Type B pancreatic cell (in vitro differentiated cells): ENCODE results near the gene FDXACB1. TPM values are rescaled to one million over a fixed set of nuclear protein-coding genes. Genes with fewer than 3 reads are reported as not detected.

Source experiments
- DNase-seq: peaks from one replicate; pipeline ENCODE4 v3.0.0; 2021; ENCODE audit warnings: mixed read lengths; ENCODE audit not compliant: unreplicated experiment; ENCODE audit errors: extremely low spot score
- H3K27ac Mint-ChIP-seq: 2 replicates; pipeline ENCODE4 v1.8.0; 2021; ENCODE audit warnings: mild to moderate bottlenecking, mixed read lengths
- H3K27me3 Mint-ChIP-seq: 2 replicates; pipeline ENCODE4 v1.8.0; 2021; ENCODE audit warnings: mixed read lengths
- H3K36me3 Mint-ChIP-seq: 2 replicates; pipeline ENCODE4 v1.8.0; 2021; ENCODE audit warnings: mixed read lengths
- H3K4me1 Mint-ChIP-seq: one replicate; pipeline ENCODE4 v1.8.0; 2021; ENCODE audit warnings: mixed read lengths; ENCODE audit not compliant: unreplicated experiment
- H3K4me3 Mint-ChIP-seq: 2 replicates; pipeline ENCODE4 v1.8.0; 2021; ENCODE audit warnings: mild to moderate bottlenecking, mixed read lengths
- H3K9me3 Mint-ChIP-seq: 2 replicates; pipeline ENCODE4 v1.8.0; 2021; ENCODE audit warnings: mixed read lengths
- CTCF ChIP-seq: fragments of 200-600 bp; sonication (generic); conservative IDR thresholded peaks from 2 replicates; pipeline ENCODE4 v1.5.0; 2021; ENCODE audit warnings: antibody characterized with exemption, mild to moderate bottlenecking
- total RNA-seq: library from RNA; stranded (reverse); gene quantifications from 2 replicates; pipeline ENCODE4 v1.2.1, GENCODE V29; 2021; ENCODE audit warnings: low replicate concordance

The FDXACB1 gene
- total RNA-seq, 1 donor from 2014 or later: 2.9 TPM

- Mint-ChIP-seq H3K27me3 (no peaks in the 10 kb centered on the region), H3K4me1 (peaks cover 10% of the 10 kb centered on the region), H3K36me3 (peaks cover 33% of the 10 kb centered on the region), H3K9me3 (no peaks in the 10 kb centered on the region), H3K4me3 (no peak overlapping the region), H3K27ac (no peak overlapping the region)
- no peak for DNase-seq
- no peak for TF ChIP-seq CTCF
Observed at GRCh38 chr11:111834432-111835163, 44.4 kb downstream of the FDXACB1 start.

GRCh38 chr11:111833524-111833923 lies 45.4 kb downstream of the FDXACB1 start:
- DNase-seq: no peak
- Mint-ChIP-seq H3K27ac (no peak overlapping the region), H3K36me3 (peaks cover 33% of the 10 kb centered on the region), H3K4me1 (peaks cover 10% of the 10 kb centered on the region), H3K4me3 (no peak overlapping the region), H3K27me3 (no peaks in the 10 kb centered on the region), H3K9me3 (no peaks in the 10 kb centered on the region)
- no peak for TF ChIP-seq CTCF

- no peak overlapping the region for H3K27ac Mint-ChIP-seq
- peaks cover 12% of the 10 kb centered on the region for H3K36me3 Mint-ChIP-seq
- TF ChIP-seq CTCF: no peak
- no peak for DNase-seq
- H3K4me1 Mint-ChIP-seq: peaks cover 5% of the 10 kb centered on the region
- no peaks in the 10 kb centered on the region for H3K9me3 Mint-ChIP-seq
- no peaks in the 10 kb centered on the region for H3K27me3 Mint-ChIP-seq
- no peak overlapping the region for H3K4me3 Mint-ChIP-seq
Observed at GRCh38 chr11:111829185-111829968, 49.6 kb downstream of the FDXACB1 start.

- no peak for TF ChIP-seq CTCF
- Mint-ChIP-seq H3K36me3 (peaks cover 10% of the 10 kb centered on the region), H3K4me1 (no peaks in the 10 kb centered on the region), H3K9me3 (no peaks in the 10 kb centered on the region), H3K27me3 (no peaks in the 10 kb centered on the region), H3K27ac (no peak overlapping the region), H3K4me3 (no peak overlapping the region)
- DNase-seq: no peak
Observed at GRCh38 chr11:111826322-111826950, 52.5 kb downstream of the FDXACB1 start.

Other genes with a start within 250 kb of the FDXACB1 start
- 48.1 and 52.3 TPM in 2 replicates for gene PPP2R1B, start 112.8 kb downstream of the FDXACB1 start, total RNA-seq
- gene ALG9, start 7.6 kb downstream of the FDXACB1 start, total RNA-seq: 26.0 and 44.0 TPM in 2 replicates
- gene CFAP68, start 376 bp upstream of the FDXACB1 start, total RNA-seq: 24.0 and 29.5 TPM in 2 replicates
- 0.48 TPM in 1 of 2 replicates, not detected in the other for gene CRYAB, start 32.6 kb upstream of the FDXACB1 start, total RNA-seq
- gene HSPB2, start 33.6 kb upstream of the FDXACB1 start, total RNA-seq: not detected in 2 replicates
- gene C11orf52, start 39.7 kb upstream of the FDXACB1 start, total RNA-seq: 1.8 and 7.6 TPM in 2 replicates
- 4.8 and 22.0 TPM in 2 replicates for gene DIXDC1, start 58.2 kb upstream of the FDXACB1 start, total RNA-seq
- gene DLAT, start 146.2 kb upstream of the FDXACB1 start, total RNA-seq: 43.8 and 46.8 TPM in 2 replicates
- 3.1 and 5.5 TPM in 2 replicates for gene PIH1D2, start 194.9 kb upstream of the FDXACB1 start, total RNA-seq
- gene NKAPD1, start 195.1 kb upstream of the FDXACB1 start, total RNA-seq: 27.4 and 31.2 TPM in 2 replicates
- 80.0 and 84.9 TPM in 2 replicates for gene TIMM8B, start 207.6 kb upstream of the FDXACB1 start, total RNA-seq
- gene SDHD, start 207.7 kb upstream of the FDXACB1 start, total RNA-seq: 67.9 and 97.2 TPM in 2 replicates